Liver (tissue), 9 donors: Measurements from ENCODE around the gene MTHFS. TPM values are rescaled to one million over a fixed set of nuclear protein-coding genes. Genes with fewer than 3 reads are reported as not detected.

Experiments
- DNase-seq: peaks from one replicate; pipeline ENCODE4 v3.0.0-alpha.2; 2017; ENCODE audit warnings: low spot score
- H3K27ac ChIP-seq, 2 donors: one replicate each; pipeline ENCODE4 v1.7.0; 2013; ENCODE audit warnings: inconsistent platforms in 2 of 2, low read length in 2 of 2, control low read depth in 1 of 2, low read depth in 1 of 2, mild to moderate bottlenecking in 1 of 2
- H3K27me3 ChIP-seq, 4 donors: one replicate each; pipeline versions ENCODE4 v1.6.1 to v1.7.0; 2013; ENCODE audit warnings: low read length in 3 of 4, inconsistent platforms in 1 of 4, mild to moderate bottlenecking in 1 of 4, moderate library complexity in 1 of 4; ENCODE audit not compliant: control insufficient read depth in 4 of 4, insufficient read depth in 4 of 4
- H3K36me3 ChIP-seq, 4 donors: one replicate each; pipeline versions ENCODE4 v1.6.1 to v1.7.0; 2013; ENCODE audit warnings: low read length in 3 of 4, mild to moderate bottlenecking in 3 of 4, low read depth in 1 of 4, moderate library complexity in 1 of 4; ENCODE audit not compliant: control insufficient read depth in 4 of 4, insufficient read depth in 3 of 4
- H3K4me1 ChIP-seq, 4 donors: one replicate each; pipeline versions ENCODE4 v1.6.1 to v1.7.0; 2013; ENCODE audit warnings: low read length in 3 of 4, mild to moderate bottlenecking in 3 of 4, moderate library complexity in 1 of 4; ENCODE audit not compliant: control insufficient read depth in 4 of 4, insufficient read depth in 4 of 4
- H3K4me3 ChIP-seq, 3 donors: one replicate each; pipeline versions ENCODE4 v1.6.1 to v1.7.0; 2013; ENCODE audit warnings: low read length in 3 of 3, control low read depth in 1 of 3, low read depth in 1 of 3, mild to moderate bottlenecking in 1 of 3
- H3K9ac ChIP-seq, 2 donors: one replicate each; pipeline ENCODE4 v1.7.0; 2013; ENCODE audit warnings: low read length in 2 of 2, mild to moderate bottlenecking in 2 of 2, moderate library complexity in 2 of 2, control low read depth in 1 of 2, low read depth in 1 of 2
- H3K9me3 ChIP-seq, 4 donors: one replicate each; pipeline versions ENCODE4 v1.6.1 to v1.7.0; 2013; ENCODE audit warnings: low read length in 3 of 4; ENCODE audit not compliant: control insufficient read depth in 4 of 4
- ATF3 ChIP-seq: IDR thresholded peaks from 2 replicates; pipeline ENCODE4 v1.6.1; 2016; ENCODE audit warnings: antibody characterized with exemption
- CTCF ChIP-seq: fragments of 150-350 bp; IDR thresholded peaks from 2 replicates; pipeline ENCODE4 v1.5.1; 2017; ENCODE audit warnings: improper control_type of control experiment, low read depth, low read length; ENCODE audit not compliant: missing input control
- EGR1 ChIP-seq, 2 donors: IDR thresholded peaks; 2 replicates each; pipeline ENCODE4 v1.6.1; 2016 to 2018; ENCODE audit warnings: antibody characterized with exemption in 2 of 2, low read depth in 2 of 2
- FOXA1 ChIP-seq: IDR thresholded peaks from 2 replicates; pipeline ENCODE4 v1.6.1; 2016; ENCODE audit warnings: antibody characterized with exemption
- FOXA2 ChIP-seq: IDR thresholded peaks from 2 replicates; pipeline ENCODE4 v1.6.1; 2016; ENCODE audit warnings: antibody characterized with exemption
- GABPA ChIP-seq, 2 donors: IDR thresholded peaks in 1 of 2; conservative IDR thresholded peaks in 1 of 2; 2 replicates each; pipeline ENCODE4 v1.6.1; 2016; ENCODE audit warnings: antibody characterized with exemption in 2 of 2, mild to moderate bottlenecking in 1 of 2, moderate library complexity in 1 of 2
- HNF4A ChIP-seq, 2 donors: conservative IDR thresholded peaks; 2 replicates each; pipeline ENCODE4 v1.6.1; 2016; ENCODE audit warnings: antibody characterized with exemption in 2 of 2, mild to moderate bottlenecking in 2 of 2
- HNF4G ChIP-seq: IDR thresholded peaks from 2 replicates; pipeline ENCODE4 v1.6.1; 2016; ENCODE audit warnings: antibody characterized with exemption
- JUND ChIP-seq, 2 donors: IDR thresholded peaks; 2 replicates each; pipeline ENCODE4 v1.6.1; 2016; ENCODE audit warnings: antibody characterized with exemption in 2 of 2
- MAX ChIP-seq: IDR thresholded peaks from 2 replicates; pipeline ENCODE4 v1.6.1; 2016; ENCODE audit warnings: antibody characterized with exemption
- NR2F2 ChIP-seq: IDR thresholded peaks from 2 replicates; pipeline ENCODE4 v1.6.1; 2016; ENCODE audit warnings: antibody characterized with exemption
- RAD21 ChIP-seq, 2 donors: IDR thresholded peaks; 2 replicates each; pipeline ENCODE4 v1.6.1; 2016; ENCODE audit warnings: antibody characterized with exemption in 2 of 2, mild to moderate bottlenecking in 2 of 2
- REST ChIP-seq: IDR thresholded peaks from 2 replicates; pipeline ENCODE4 v1.6.1; 2016; ENCODE audit warnings: antibody characterized with exemption, mild to moderate bottlenecking
- RXRA ChIP-seq, 2 donors: IDR thresholded peaks; 2 replicates each; pipeline ENCODE4 v1.6.1; 2017 to 2018; ENCODE audit warnings: antibody characterized with exemption in 2 of 2, mild to moderate bottlenecking in 1 of 2
- SP1 ChIP-seq: IDR thresholded peaks from 2 replicates; pipeline ENCODE4 v1.6.1; 2018; ENCODE audit warnings: antibody characterized with exemption, mild to moderate bottlenecking
- TAF1 ChIP-seq: conservative IDR thresholded peaks from 2 replicates; pipeline ENCODE4 v1.6.1; 2016; ENCODE audit warnings: antibody characterized with exemption, mild to moderate bottlenecking
- YY1 ChIP-seq: IDR thresholded peaks from 2 replicates; pipeline ENCODE4 v1.6.1; 2016; ENCODE audit warnings: antibody characterized with exemption, mild to moderate bottlenecking
- ZBTB33 ChIP-seq: IDR thresholded peaks from 2 replicates; pipeline ENCODE4 v1.6.1; 2016; ENCODE audit warnings: antibody characterized with exemption
- WGBS: extraction: QIAGEN DNeasy Blood & Tissue Kit; methylation state at CpG from one replicate; pipeline ENCODE4 v1.1.7; 2013; 5-methylcytosine and 5-hydroxymethylcytosine counted together
- polyA plus RNA-seq, 2 donors: library from polyadenylated mRNA; stranded (reverse) in 1 of 2; unstranded in 1 of 2; fragments of 200-250 nt in 1 of 2; fragments of >200 nt in 1 of 2; fragmentation: Nextera tagmentation in 1 of 2; extraction: Ambion mirVana in 1 of 2; gene quantifications; one replicate each; pipeline versions ENCODE4 v1.2.1 to v1.2.3, GENCODE V29; 2013 to 2015
- total RNA-seq, 2 donors: library from RNA; depleted of rRNA; stranded (reverse); fragments of >200 nt; gene quantifications; one replicate each; pipeline ENCODE4 v1.2.3, GENCODE V29; 2014
- donor health status: healthy.
- donor health status: healthy.
- donor health status: healthy.
- donor health status: healthy.
- donor health status: healthy.

MTHFS gene
- total and polyA plus RNA-seq, 4 donors, result 40.9 to 338 (median 157) TPM

GRCh38 chr15:79844221-79844620, 52.6 kb downstream of the MTHFS start:
- TF ChIP-seq FOXA1, result no peak
- no peak overlapping the region for H3K9ac ChIP-seq
- H3K9me3 ChIP-seq, result no peaks in the 10 kb centered on the region
- DNase-seq, result no peak
- H3K4me1 ChIP-seq, result peaks cover 4 to 26% (median 16%) of the 10 kb centered on the region in 4 donors
- H3K36me3 ChIP-seq, result peaks cover 1 to 56% (median 39%) of the 10 kb centered on the region in 4 donors
- H3K27me3 ChIP-seq, result no peaks in the 10 kb centered on the region
- H3K4me3 ChIP-seq, result no peak overlapping the region
- H3K27ac ChIP-seq, result no peak overlapping the region
- WGBS, result 91% methylated on average over 3 of the region's 3 CpGs

- Histone ChIP-seq H3K4me3 (no peak overlapping the region), H3K27ac (no peak overlapping the region), H3K9ac (no peak overlapping the region), H3K27me3 (no peaks in the 10 kb centered on the region), H3K36me3 (peaks cover 6 to 63% (median 27%) of the 10 kb centered on the region in 4 donors), H3K4me1 (no peaks in the 10 kb centered on the region), H3K9me3 (no peaks in the 10 kb centered on the region)
- TF ChIP-seq NR2F2 (no peak), TAF1 (no peak), REST (no peak), GABPA (IDR thresholded peaks at IDR 0.05 in 1 of 2, conservative IDR thresholded peaks at IDR 0.05 in 1 of 2) (no peak), HNF4A (conservative IDR thresholded peaks at IDR 0.05) (no peak), RXRA (IDR thresholded peaks at IDR 0.05) (no peak), FOXA1 (no peak), SP1 (no peak), JUND (IDR thresholded peaks at IDR 0.05) (no peak), CTCF (no peak), ZBTB33 (no peak), HNF4G (no peak), YY1 (no peak), EGR1 (IDR thresholded peaks at IDR 0.05; ENCODE audit: low read depth in 2 of 2) (no peak), RAD21 (IDR thresholded peaks at IDR 0.05) (no peak), FOXA2 (no peak), ATF3 (no peak), MAX (no peak)
- no peak for DNase-seq
Measured at GRCh38 chr15:79837846-79838245, 59.0 kb downstream of the MTHFS start.
